Keratinocyte (primary cell): Measurements from ENCODE around the gene ENG. TPM values are rescaled to one million over a fixed set of nuclear protein-coding genes. Genes with fewer than 3 reads are reported as not detected.

Experiments
- DNase-seq: peaks from one replicate; pipeline ENCODE4 v3.0.0-alpha.2; 2011; ENCODE audit warnings: low read depth, missing footprints, low spot score
- FAIRE-seq: peaks from 2 replicates; lab custom pipeline; 2011; peaks lifted over from hg19 to GRCh38; lab: Jason Lieb, UNC
- H2AFZ ChIP-seq: 2 replicates; pipeline ENCODE4 v1.6.0; 2012; ENCODE audit warnings: low read length, control low read depth, inconsistent platforms; ENCODE audit not compliant: control insufficient read depth
- H3K27ac ChIP-seq: 2 replicates; pipeline ENCODE4 v1.5.1; 2011; ENCODE audit warnings: low read length; ENCODE audit not compliant: control insufficient read depth, insufficient read depth
- H3K27me3 ChIP-seq: 3 replicates; pipeline ENCODE4 v1.6.0; 2011; ENCODE audit warnings: low read length; ENCODE audit not compliant: control insufficient read depth, insufficient read depth; ENCODE audit errors: extremely low read depth
- H3K36me3 ChIP-seq, 2 experiments: 2 replicates in 1 of 2; 3 replicates in 1 of 2; pipeline ENCODE4 v1.5.1; 2011; ENCODE audit warnings: low read length in 2 of 2, mild to moderate bottlenecking in 1 of 2; ENCODE audit not compliant: control insufficient read depth in 2 of 2, insufficient read depth in 2 of 2; ENCODE audit errors: extremely low read depth in 1 of 2
- H3K4me1 ChIP-seq: 3 replicates; pipeline ENCODE4 v1.5.1; 2011; ENCODE audit warnings: low read length; ENCODE audit not compliant: control insufficient read depth, insufficient read depth; ENCODE audit errors: extremely low read depth
- H3K4me2 ChIP-seq: 3 replicates; pipeline ENCODE4 v1.6.0; 2011; ENCODE audit warnings: low read depth, low read length; ENCODE audit not compliant: control insufficient read depth, insufficient read depth; ENCODE audit errors: extremely low read depth
- H3K4me3 ChIP-seq, 3 experiments: fragments of 200-600 bp in 1 of 3; sonication (generic) in 1 of 3; 2 replicates in 2 of 3; 3 replicates in 1 of 3; pipeline ENCODE4 v1.5.1; 2011 to 2016; ENCODE audit warnings: low read length in 3 of 3, mild to moderate bottlenecking in 3 of 3, control low read depth in 2 of 3, inconsistent platforms in 1 of 3, low read depth in 1 of 3, mixed read lengths in 1 of 3, mixed run types in 1 of 3, moderate library complexity in 1 of 3; ENCODE audit not compliant: control insufficient read depth in 2 of 3, insufficient read depth in 2 of 3; ENCODE audit errors: extremely low read depth in 1 of 3
- H3K79me2 ChIP-seq: 2 replicates; pipeline ENCODE4 v1.6.0; 2012; ENCODE audit warnings: low read length; ENCODE audit not compliant: control insufficient read depth, insufficient read depth
- H3K9ac ChIP-seq: 3 replicates; pipeline ENCODE4 v1.6.0; 2011; ENCODE audit warnings: low read length; ENCODE audit not compliant: control insufficient read depth, insufficient read depth; ENCODE audit errors: extremely low read depth
- H3K9me1 ChIP-seq: 3 replicates; pipeline ENCODE4 v1.6.0; 2011; ENCODE audit warnings: low read length; ENCODE audit not compliant: control insufficient read depth, insufficient read depth; ENCODE audit errors: extremely low read depth
- H3K9me3 ChIP-seq: 2 replicates; pipeline ENCODE4 v1.5.1; 2012; ENCODE audit warnings: low read depth, low read length; ENCODE audit not compliant: control insufficient read depth
- H4K20me1 ChIP-seq: 3 replicates; pipeline ENCODE4 v1.6.0; 2011; ENCODE audit warnings: low read length; ENCODE audit not compliant: control insufficient read depth, insufficient read depth; ENCODE audit errors: extremely low read depth
- CTCF ChIP-seq, 3 experiments: IDR thresholded peaks in 1 of 3; conservative IDR thresholded peaks in 1 of 3; optimal IDR thresholded peaks in 1 of 3; 2 replicates in 2 of 3; 3 replicates in 1 of 3; pipeline versions ENCODE3 to v1.5.1; 2011; ENCODE audit warnings: low read length in 3 of 3, mild to moderate bottlenecking in 3 of 3, moderate library complexity in 2 of 3, control low read depth in 1 of 3, inconsistent platforms in 1 of 3; ENCODE audit not compliant: insufficient read depth in 2 of 3; ENCODE audit errors: extremely low read depth in 1 of 3
- EZH2 ChIP-seq: IDR thresholded peaks from one replicate; pipeline ENCODE4 v1.6.1; 2012; ENCODE audit warnings: inconsistent platforms, mild to moderate bottlenecking, low read length, moderate library complexity
- dilution Hi-C: fragments of 300-500 bp; cut with MboI; formaldehyde crosslinking; loops from one replicate; pipeline ENCODE4 v1.7.0; 2020; ENCODE audit warnings: low sequenced_read_pairs; ENCODE audit not compliant: extremely low pct_ligation_motif_present
- polyA plus RNA-seq, 5 experiments: library from polyadenylated mRNA; depleted of rRNA in 3 of 5; stranded (reverse) in 3 of 5; stranded (forward) in 1 of 5; unstranded in 1 of 5; fragments of >200 nt; gene quantifications; 1 replicate in 1 of 5; 2 replicates in 3 of 5; 3 replicates in 1 of 5; pipeline versions ENCODE4 v1.2.1 to v1.2.3, GENCODE V29; 2011 to 2012; ENCODE audit warnings: missing spikeins in 2 of 5, low read depth in 1 of 5, low replicate concordance in 1 of 5

Gene ENG
- polyA plus RNA-seq, 1 donor (not counting 4 experiments of a cell fraction or from before 2014, with no cell fraction given), result 0.22 TPM

DNA sequence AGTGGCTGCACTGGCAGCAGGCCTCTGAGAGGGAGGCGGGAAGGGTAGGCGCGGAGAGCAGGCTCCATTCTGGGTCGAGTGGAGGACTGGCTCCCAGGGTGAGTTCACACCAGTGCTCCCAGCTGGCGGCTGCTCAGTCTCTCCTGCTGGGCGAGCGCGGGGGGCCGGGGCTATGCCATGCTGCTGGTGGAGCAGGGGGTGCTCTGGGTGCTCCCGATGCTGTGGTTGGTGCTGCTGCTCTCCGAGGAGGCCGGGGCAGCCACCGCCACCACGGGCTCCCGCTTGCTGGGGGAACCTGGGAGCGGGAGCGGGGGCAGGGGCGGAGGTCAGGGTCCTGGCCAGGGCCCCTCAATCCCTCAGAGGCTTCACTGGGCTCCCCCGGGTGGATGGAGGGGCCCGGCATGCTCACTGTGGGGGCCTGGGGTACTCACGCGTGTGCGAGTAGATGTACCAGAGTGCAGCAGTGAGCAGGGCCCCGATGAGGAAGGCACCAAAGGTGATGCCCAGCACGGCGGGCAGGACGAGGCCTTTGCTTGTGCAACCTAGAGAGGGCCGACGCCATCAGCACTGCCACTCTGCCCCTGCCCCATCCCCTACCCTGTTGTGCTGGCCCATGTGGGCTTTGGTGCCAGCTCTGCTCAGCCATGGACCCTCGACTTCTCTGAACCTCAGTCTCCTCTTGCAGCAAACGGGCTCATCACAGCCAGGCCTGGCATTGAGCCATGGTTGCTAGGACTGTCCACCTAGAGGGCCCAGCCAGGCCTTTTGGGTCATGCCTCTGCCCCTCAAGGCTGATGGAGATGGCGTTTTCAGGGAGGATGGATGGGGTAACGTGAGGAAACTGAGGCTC lies 38.7 kb downstream of the ENG start:
- dilution Hi-C loops, result no loop called here
- Histone ChIP-seq H3K4me2 (no peak overlapping the region), H2AFZ (no peak overlapping the region), H3K4me1 (peaks cover 2% of the 10 kb centered on the region), H3K4me3 (no peak overlapping the region), H4K20me1 (no peaks in the 10 kb centered on the region), H3K9me1 (no peaks in the 10 kb centered on the region), H3K27ac (no peak overlapping the region), H3K27me3 (no peaks in the 10 kb centered on the region), H3K9ac (no peak overlapping the region), H3K79me2 (no peaks in the 10 kb centered on the region), H3K36me3 (peaks cover 19 to 26% of the 10 kb centered on the region in 2 experiments), H3K9me3 (no peaks in the 10 kb centered on the region)
- TF ChIP-seq EZH2, result no peak
- no peak for TF ChIP-seq CTCF (optimal IDR thresholded peaks at IDR 0.05 in 1 of 3, IDR thresholded peaks at IDR 0.05 in 1 of 3, conservative IDR thresholded peaks at IDR 0.05 in 1 of 3; ENCODE audit: extremely low read depth in 1 of 3, insufficient read depth in 2 of 3, low read length in 3 of 3)
- FAIRE-seq, result no peak
- DNase-seq, result no peak

DNA sequence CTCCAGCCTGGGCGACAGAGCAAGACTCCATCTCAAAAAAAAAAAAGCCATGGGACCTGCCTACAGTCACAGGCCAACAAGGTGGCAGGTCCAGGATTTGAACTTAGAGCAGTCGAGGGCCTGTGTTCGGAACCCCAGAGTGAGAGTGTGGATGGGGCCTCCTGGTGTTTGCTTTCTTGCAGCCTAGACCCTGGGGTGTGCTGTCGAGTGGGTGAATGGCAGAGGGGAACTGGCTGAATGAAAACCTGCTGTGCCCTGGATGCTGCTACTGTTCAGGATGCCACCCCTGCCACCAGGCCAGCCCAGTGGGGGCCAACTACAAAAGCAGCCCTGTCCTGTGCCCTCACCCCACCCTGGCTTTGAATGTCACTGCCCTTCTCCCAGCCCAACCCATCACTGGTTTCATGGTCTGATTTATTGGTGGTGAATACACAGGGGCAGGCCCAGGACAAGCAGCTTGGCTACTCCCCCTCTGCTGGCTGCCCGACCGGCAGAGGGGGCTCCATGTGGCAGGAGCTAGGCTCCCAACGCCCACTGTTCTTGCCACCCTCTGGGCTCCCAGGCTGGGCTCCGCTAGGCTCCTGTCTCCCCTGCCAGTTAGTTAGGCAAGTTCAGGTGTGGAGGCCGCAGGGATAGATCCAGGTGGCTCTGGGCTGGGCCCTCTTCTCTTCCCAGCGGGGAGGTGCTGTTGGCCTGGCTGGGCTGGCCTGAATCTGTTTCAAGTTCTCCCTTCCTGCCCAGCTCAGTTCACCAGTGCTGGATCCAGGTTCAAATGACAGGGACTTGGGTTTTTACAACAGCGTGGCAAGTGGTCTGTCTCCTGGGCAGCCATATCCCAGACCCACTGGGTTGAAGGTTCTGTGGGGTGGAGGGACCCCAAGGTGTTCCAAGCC lies 39.6 kb downstream of the ENG start:
- no peaks in the 10 kb centered on the region for H3K27me3 ChIP-seq
- H3K4me1 ChIP-seq, result peaks cover 11% of the 10 kb centered on the region
- peaks cover 28 to 33% of the 10 kb centered on the region in 2 experiments for H3K36me3 ChIP-seq
- dilution Hi-C loops, result no loop called here
- no peak overlapping the region for H3K4me3 ChIP-seq
- FAIRE-seq (no peak), DNase-seq (no peak)
- H3K9ac ChIP-seq, result no peak overlapping the region
- H3K9me1 ChIP-seq, result peaks cover 3% of the 10 kb centered on the region
- TF ChIP-seq CTCF (optimal IDR thresholded peaks at IDR 0.05 in 1 of 3, IDR thresholded peaks at IDR 0.05 in 1 of 3, conservative IDR thresholded peaks at IDR 0.05 in 1 of 3; ENCODE audit: extremely low read depth in 1 of 3, insufficient read depth in 2 of 3, low read length in 3 of 3) (no peak), EZH2 (no peak)
- no peak overlapping the region for H3K27ac ChIP-seq
- peaks cover 3% of the 10 kb centered on the region for H4K20me1 ChIP-seq
- no peak overlapping the region for H3K4me2 ChIP-seq
- no peaks in the 10 kb centered on the region for H3K79me2 ChIP-seq
- no peaks in the 10 kb centered on the region for H3K9me3 ChIP-seq
- H2AFZ ChIP-seq, result no peak overlapping the region
